RWPE2 (cell line): ENCODE measurements around the gene NPFFR1.

Experiments used
- ATAC-seq: fragments of 200-7000 bp; cut with Tn5 transposase; 3 replicates; pipeline ENCODE4 v1.9.1; 2021; ENCODE audit warnings: low read depth
- DNase-seq: peaks from one replicate; pipeline ENCODE4 v3.0.0-alpha.2; 2020; ENCODE audit warnings: low spot score
- H3K27ac ChIP-seq: fragments of 450-650 bp; 2 replicates; pipeline ENCODE4 v1.5.1; 2017; ENCODE audit warnings: mild to moderate bottlenecking; ENCODE audit not compliant: poor library complexity, severe bottlenecking
- H3K27me3 ChIP-seq: fragments of 250-450 bp; sonication (Bioruptor Pico); 2 replicates; pipeline ENCODE4 v1.5.1; 2021; ENCODE audit warnings: mild to moderate bottlenecking, moderate library complexity; ENCODE audit not compliant: insufficient read depth, poor library complexity, severe bottlenecking
- H3K36me3 ChIP-seq: fragments of 250-450 bp; sonication (Bioruptor Pico); 2 replicates; pipeline ENCODE4 v1.5.1; 2020; ENCODE audit warnings: low read depth, mild to moderate bottlenecking, moderate library complexity
- H3K4me1 ChIP-seq: fragments of 250-450 bp; sonication (Bioruptor Pico); 2 replicates; pipeline ENCODE4 v1.5.1; 2021; ENCODE audit warnings: mild to moderate bottlenecking, moderate library complexity; ENCODE audit not compliant: insufficient read depth, poor library complexity, severe bottlenecking
- H3K4me3 ChIP-seq: fragments of 250-450 bp; sonication (Bioruptor Pico); 2 replicates; pipeline ENCODE4 v1.5.1; 2021; ENCODE audit warnings: mild to moderate bottlenecking, moderate library complexity; ENCODE audit not compliant: severe bottlenecking
- H3K9me3 ChIP-seq: fragments of 250-450 bp; sonication (Bioruptor Pico); 2 replicates; pipeline ENCODE4 v1.5.1; 2021; ENCODE audit warnings: mild to moderate bottlenecking, moderate library complexity; ENCODE audit not compliant: severe bottlenecking
- TF ChIP-seq, protein P1 (sequence below): fragments of 450-650 bp; IDR thresholded peaks from one replicate; pipeline ENCODE4 v1.5.1; 2017; ENCODE audit warnings: mild to moderate bottlenecking, moderate library complexity; ENCODE audit not compliant: poor library complexity, severe bottlenecking

The NPFFR1 gene

DNA sequence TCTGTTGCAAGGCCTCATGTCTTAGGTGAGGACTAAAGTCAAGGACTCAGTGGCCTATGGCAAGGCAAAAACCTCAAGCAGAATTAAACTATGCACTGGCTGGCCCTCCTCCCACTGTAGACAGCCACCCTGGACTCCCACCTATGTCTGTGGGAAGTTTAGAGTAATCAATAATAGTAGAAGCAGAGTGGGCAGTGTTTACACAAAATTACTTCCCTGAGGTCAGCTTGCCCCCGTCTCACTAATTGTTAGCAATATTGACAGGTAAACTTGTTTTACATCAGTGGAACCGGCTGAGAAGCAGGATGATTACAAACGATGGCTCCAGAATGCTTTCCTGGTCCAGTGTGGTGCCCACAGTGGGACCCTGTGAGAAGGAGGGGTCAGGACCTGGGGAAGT is 27.9 kb upstream of the NPFFR1 start:
- TF ChIP-seq, protein P1, sequence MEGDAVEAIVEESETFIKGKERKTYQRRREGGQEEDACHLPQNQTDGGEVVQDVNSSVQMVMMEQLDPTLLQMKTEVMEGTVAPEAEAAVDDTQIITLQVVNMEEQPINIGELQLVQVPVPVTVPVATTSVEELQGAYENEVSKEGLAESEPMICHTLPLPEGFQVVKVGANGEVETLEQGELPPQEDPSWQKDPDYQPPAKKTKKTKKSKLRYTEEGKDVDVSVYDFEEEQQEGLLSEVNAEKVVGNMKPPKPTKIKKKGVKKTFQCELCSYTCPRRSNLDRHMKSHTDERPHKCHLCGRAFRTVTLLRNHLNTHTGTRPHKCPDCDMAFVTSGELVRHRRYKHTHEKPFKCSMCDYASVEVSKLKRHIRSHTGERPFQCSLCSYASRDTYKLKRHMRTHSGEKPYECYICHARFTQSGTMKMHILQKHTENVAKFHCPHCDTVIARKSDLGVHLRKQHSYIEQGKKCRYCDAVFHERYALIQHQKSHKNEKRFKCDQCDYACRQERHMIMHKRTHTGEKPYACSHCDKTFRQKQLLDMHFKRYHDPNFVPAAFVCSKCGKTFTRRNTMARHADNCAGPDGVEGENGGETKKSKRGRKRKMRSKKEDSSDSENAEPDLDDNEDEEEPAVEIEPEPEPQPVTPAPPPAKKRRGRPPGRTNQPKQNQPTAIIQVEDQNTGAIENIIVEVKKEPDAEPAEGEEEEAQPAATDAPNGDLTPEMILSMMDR, result no peak
- no peaks in the 10 kb centered on the region for H3K27me3 ChIP-seq
- H3K36me3 ChIP-seq, result no peaks in the 10 kb centered on the region; the same call in 1 of the 2 replicates
- no peak overlapping the region for H3K27ac ChIP-seq
- H3K4me1 ChIP-seq, result no peaks in the 10 kb centered on the region
- no peak overlapping the region for H3K4me3 ChIP-seq
- DNase-seq, result no peak
- H3K9me3 ChIP-seq, result no peaks in the 10 kb centered on the region
- ATAC-seq, result no peak

DNA sequence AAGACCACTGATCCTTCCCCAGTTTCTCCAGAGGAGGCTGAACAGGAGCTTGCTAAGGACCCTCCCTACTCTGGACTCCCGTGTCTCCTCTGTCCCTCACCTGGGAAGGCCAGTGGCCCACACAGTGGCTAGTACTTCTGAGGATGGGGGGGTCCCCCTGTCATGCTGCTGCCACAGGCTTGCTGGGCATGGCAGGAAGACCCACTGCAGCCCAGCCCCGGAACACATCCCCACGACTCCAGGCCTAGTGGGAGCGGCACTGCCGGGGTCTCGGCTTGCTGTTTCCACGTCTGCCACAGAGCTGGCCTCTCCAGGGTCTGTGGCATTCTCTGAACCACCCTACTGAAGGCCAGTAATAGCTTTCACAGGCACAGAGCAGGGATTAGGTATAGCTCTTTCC is 25.9 kb upstream of the NPFFR1 start:
- H3K4me1 ChIP-seq, result no peaks in the 10 kb centered on the region
- H3K36me3 ChIP-seq, result no peaks in the 10 kb centered on the region; the same call in 1 of the 2 replicates
- H3K4me3 ChIP-seq, result no peak overlapping the region
- DNase-seq (no peak), ATAC-seq (no peak)
- no peaks in the 10 kb centered on the region for H3K27me3 ChIP-seq
- no peak overlapping the region for H3K27ac ChIP-seq
- no peaks in the 10 kb centered on the region for H3K9me3 ChIP-seq
- TF ChIP-seq, protein P1, result no peak

DNA sequence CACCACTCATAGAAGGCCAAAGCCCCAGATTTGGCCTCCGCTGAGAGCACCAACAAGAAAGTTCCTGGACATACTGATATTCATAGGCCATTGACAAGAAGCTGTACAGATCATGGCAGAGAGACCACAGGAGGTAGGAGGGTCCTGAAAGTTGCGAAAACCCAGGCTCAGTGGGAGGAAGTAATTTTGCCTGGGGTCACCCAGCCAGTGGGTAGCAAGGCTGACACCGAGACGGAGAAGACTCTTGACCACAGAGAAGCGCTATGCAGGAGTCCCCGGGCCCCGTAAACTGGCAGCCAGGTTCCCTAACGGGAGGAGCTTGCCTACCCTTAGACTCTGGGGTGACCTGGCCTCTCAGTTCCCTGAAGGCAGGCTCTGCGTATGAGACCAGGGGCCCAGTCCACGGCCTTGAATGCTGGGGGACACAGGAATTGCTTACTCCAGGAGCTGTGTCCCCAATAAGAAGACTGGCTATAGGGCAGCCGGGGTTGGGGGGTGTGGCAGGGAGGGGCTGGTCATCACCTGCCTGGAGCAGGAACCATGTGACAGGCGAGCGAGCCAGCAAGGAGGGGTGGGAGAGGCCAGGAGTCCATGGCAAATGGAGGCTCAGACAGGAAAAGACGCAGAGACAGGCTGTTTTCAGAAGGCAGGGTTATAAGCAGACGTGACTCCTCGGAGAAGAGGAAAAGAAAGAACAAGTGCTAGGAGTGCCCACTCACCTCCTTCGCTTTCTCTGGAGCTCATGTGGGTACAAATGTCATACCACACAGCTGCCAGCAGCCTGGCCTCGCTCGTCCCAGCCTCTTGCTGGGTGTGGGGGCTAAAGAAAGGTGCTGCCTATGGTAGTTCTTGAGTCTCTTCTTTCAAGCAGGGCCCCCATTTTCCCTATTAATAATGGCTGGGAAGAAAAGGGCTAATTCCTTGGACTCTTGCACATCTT is 24.6 kb upstream of the NPFFR1 start:
- TF ChIP-seq, protein P1, result no peak

DNA sequence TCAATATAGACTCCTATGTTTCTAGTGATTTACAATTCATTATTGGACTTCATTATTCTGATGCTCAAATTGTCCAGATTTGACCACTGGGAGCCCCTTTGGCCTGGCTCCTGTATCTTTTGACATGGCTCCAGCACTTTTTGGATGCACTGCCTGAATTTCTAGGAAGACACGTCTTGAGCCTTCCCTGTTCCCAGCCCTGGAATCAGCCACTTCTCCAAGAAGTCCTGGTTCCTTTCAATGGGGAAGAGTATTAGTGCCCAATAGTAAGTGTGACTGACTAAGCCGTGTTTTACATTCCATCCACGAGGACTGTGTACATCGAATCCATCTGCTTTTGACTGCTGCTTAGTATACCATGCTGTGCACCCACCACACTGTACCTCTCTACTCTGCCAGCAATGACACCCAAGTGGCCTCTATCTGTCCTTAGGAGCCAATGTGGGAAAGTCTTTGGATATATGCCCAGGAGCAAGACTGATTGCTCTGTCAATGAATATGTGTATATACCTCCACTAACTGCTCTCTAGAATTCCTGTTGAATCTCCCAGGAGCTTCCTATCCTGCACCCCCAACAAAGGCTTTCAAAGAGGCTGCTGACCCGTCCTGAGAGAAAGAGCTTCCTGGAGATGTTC is 23.2 kb upstream of the NPFFR1 start:
- H3K4me1 ChIP-seq, result no peaks in the 10 kb centered on the region
- no peaks in the 10 kb centered on the region for H3K27me3 ChIP-seq
- no peaks in the 10 kb centered on the region for H3K9me3 ChIP-seq
- TF ChIP-seq, protein P1, result no peak
- ATAC-seq (no peak), DNase-seq (no peak)
- no peak overlapping the region for H3K4me3 ChIP-seq
- no peak overlapping the region for H3K27ac ChIP-seq
- H3K36me3 ChIP-seq, result no peaks in the 10 kb centered on the region; the same call in 1 of the 2 replicates

More for the DNA sequence above, 24.6 kb upstream of the NPFFR1 start:
- ATAC-seq, result no peak
- Histone ChIP-seq H3K4me3 (no peak overlapping the region), H3K27ac (no peak overlapping the region), H3K36me3 (no peaks in the 10 kb centered on the region; the same call in 1 of the 2 replicates), H3K27me3 (no peaks in the 10 kb centered on the region), H3K9me3 (no peaks in the 10 kb centered on the region), H3K4me1 (no peaks in the 10 kb centered on the region)
- DNase-seq, result no peak
